Hepatic stellate cell (primary cell): ENCODE data around the gene LAMA1.
A peak's percentile ranks its signal among the peaks of the same experiment; 100 is the strongest.

Experiments used
- DNase-seq: peaks from one replicate; pipeline ENCODE4 v3.0.0; 2011; ENCODE audit warnings: low spot score

Gene LAMA1

DNA sequence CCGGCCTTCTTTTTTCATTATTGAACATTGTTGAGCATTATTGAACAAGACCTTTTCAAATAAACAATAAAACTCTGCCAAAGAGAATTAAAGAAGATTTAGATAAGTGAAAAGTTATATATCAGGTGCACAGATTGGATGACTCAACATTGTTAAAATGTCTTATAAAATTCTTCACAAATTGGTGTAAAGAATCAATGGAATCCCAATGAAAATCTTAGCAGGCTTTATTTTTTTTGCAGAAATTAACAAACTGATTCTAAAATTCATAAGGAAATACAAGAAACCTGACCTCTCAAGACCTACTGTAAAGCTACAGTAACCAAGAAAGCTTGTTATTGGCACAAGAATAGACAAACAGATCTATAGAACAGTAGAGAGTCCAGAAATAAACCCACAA, 70.3 kb downstream of the LAMA1 start:
- no peak for DNase-seq

GRCh38 chr18:7038330-7038851, 79.2 kb downstream of the LAMA1 start:
- peak; percentile 83 for DNase-seq

- DNase-seq, result no peak
Observed at GRCh38 chr18:7037470-7037869, 80.1 kb downstream of the LAMA1 start.

DNA sequence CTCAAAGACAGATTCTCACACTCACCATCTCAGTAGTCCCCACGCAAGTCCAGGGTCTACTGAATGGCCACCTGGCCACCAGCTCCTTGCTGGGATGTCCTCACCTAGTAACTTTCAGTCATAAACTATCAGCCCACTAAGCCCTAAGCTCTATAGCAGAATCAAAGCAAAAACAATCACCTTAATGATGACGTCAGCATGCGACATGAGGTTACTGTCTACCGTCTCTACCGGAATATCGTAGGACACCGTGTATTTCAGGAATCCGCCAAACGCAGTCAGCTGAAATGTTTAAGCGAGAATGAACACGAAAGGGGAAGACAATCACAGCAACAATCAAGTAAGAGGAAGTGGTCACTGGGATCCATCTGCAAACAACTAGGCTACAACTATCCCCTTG, 81.8 kb downstream of the LAMA1 start:
- no peak for DNase-seq

GRCh38 chr18:7034924-7035323, 82.7 kb downstream of the LAMA1 start:
- DNase-seq, result no peak

DNA sequence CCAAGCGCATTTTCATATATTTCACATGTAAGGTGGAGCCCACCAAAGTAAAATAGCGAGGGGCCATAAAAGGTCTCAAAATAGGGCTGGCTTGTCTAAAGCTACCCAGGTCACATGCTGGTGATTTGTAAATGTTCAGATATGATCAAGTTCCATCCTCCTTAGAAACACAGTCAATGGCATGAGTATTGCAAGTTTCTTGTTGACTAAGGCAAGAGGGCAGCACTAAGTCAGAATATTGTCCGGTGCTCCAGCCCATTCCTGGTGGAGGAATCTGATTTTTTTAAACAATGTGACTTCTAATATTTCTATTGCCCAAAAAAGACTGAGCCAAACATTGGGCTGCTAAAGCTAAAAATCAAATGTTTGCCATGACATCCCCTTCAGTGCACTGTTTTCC, 85.1 kb downstream of the LAMA1 start:
- DNase-seq, result no peak

- DNase-seq, result no peak
Observed at GRCh38 chr18:7028625-7029024, 89.0 kb downstream of the LAMA1 start.

GRCh38 chr18:7025194-7025593, 92.4 kb downstream of the LAMA1 start:
- no peak for DNase-seq

- DNase-seq, result no peak
Observed at GRCh38 chr18:7023581-7023980, 94.0 kb downstream of the LAMA1 start.

DNA sequence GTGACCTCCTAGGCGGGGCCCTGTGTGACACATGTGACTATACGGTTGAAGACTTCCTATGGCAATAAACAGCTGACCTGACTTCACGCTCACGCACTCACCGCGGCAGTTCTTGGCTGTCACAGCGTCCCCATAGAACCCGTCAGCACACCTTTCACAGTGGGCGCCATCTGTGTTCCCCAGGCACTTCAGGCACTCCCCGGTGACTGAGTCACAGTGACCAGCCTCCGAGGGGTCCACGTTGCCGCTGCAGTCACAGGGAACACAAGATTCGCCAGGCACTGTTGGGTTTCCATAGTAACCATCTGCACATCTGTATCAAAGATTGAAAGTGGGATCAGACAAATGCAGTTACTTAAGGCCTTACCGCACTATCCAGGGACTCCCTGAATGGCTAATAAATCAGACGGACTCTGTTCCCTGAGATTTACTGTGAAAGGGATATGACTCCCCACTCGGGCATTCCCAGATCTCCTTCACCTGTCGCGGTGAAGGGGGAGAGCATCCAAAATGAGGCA, 94.5 kb downstream of the LAMA1 start:
- no peak for DNase-seq

GRCh38 chr18:7021994-7022840, 95.4 kb downstream of the LAMA1 start:
- DNase-seq, result peak; percentile 50

- no peak for DNase-seq
Observed at GRCh38 chr18:7020995-7021777, 96.4 kb downstream of the LAMA1 start.

- no peak for DNase-seq
Observed at GRCh38 chr18:7017013-7017412, 100.6 kb downstream of the LAMA1 start.

DNA sequence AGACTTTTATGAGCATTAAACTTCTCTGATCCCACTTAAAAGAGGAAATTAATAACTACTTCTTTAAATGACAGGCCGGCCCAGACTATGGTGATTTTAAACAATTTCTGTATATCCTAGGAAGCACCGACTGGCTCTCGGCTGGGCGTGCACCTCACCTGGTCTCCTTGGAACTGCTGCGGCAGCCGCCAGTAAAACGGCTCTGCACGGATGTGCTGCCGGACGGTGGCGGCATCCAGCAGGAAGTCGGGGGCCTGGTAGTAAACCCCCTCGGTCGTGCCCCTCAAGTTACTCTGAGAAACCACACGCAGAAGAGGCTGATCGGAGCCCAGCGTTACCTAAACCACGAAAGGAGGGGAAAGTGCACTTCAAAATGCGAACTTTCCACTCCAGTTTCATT, 106.5 kb downstream of the LAMA1 start:
- no peak for DNase-seq

DNA sequence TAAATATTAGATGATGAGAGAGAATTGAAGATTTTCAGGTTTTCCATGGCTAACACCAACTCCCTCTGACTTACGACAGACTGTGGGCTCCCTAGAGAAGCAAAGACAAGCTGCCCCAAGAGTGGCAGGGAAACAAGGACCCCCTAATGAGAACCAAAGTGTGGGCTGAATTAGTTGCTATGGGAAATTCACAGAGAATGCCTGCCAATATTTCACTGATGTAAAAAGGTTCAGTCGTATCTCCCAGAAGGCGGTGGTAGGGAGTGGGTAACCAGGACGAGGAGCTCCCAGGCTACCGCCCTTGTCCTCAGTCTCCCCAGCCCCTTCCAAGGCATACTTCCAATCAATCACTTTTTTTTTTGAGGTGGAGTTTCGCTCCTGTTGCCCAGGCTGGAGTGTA, 113.6 kb downstream of the LAMA1 start:
- DNase-seq, result no peak

GRCh38 chr18:7002107-7002506, 115.5 kb downstream of the LAMA1 start:
- DNase-seq, result no peak

DNA sequence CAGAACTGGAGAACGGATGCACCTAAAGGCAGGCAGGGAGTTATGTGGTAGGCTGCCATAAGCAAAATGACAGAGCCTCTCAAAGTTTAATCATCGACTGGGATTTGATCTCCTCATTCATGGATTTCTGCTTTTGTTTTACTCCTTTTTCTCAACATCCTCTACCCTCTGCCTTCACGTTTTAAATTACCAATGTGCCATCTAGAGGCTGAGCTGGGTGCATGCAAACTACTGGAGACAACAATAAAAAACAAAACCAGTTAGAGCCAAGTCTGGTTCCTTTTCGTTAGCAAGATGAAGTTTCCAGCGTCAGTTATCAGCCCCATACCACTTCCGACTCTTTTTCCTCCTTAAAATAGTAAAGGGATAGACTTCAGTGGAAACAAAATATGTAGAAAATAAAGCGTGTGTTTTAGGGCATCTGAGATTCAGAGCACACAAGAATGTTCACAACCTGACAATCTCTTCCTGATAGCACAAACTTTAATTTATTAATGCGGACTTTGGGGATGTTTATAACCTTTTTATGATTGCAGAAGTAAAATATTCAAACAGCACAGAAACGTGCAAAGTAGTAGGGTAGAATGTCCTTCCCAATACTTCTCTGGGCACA, 117.0 kb downstream of the LAMA1 start:
- peak; percentile 38 for DNase-seq

DNA sequence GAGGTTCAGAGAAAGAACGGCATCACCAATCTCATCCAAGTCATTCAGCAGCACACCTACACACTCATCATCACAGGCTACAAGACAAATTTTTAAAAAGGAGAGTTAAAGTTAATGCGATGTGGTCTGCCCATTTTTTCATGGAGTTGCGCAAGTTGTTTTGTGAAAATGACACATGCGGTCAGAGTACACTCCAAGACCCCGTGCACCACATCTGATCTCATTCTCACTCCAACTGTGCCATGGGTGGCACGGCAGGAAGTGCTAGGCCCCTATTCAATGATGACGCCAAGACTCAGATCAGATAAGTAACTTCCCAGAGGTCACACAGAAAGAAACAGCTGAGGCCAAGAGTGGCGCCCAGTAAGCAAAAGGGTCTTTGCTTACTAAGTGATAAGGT, 119.8 kb downstream of the LAMA1 start:
- no peak for DNase-seq

DNA sequence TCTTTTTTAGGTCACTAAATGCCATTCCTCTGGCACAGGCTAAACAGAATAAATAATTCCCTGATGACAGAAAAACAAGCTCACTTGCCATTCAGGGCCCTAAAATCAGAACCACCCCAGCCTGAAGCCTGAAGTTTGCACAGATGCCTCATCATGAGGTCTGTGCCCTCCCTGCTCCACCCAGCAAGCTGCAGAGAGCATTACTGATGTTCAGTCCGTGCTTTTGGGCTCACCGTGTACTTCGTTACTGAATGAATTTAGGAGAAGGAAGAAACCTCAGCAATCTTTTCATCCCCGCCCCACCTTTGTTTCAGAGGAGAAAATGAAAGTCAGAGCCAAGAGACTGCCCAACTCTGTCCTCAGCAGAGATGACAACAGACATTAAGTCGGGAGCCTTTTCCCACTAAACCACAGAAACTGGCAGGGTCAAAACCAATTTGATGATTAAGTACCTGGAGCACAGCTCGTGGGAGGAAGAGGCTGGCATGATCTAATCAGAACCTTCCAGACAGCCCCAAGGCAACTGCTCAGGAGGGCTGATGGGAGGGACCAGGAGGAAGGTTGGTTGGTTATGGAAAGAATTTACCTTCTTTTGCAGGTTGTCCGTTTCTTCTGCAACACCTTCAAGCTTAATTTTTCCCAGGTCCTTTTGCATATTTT, 122.7 kb downstream of the LAMA1 start:
- DNase-seq, result no peak

- no peak for DNase-seq
Observed at GRCh38 chr18:6994056-6994770, 123.4 kb downstream of the LAMA1 start.

GRCh38 chr18:6992761-6993160, 124.8 kb downstream of the LAMA1 start:
- no peak for DNase-seq
